Colonic mucosa (tissue), 4 donors: ENCODE measurements around the gene TPM2. TPM values are rescaled to one million over a fixed set of nuclear protein-coding genes. Genes with fewer than 3 reads are reported as not detected.

Experiments used
- DNase-seq: peaks from one replicate; pipeline ENCODE4 v3.0.0-alpha.2; 2020
- H3K27ac ChIP-seq: fragments of 200-600 bp; one replicate; pipeline ENCODE4 v1.8.0; 2021
- H3K27me3 ChIP-seq: fragments of 200-600 bp; one replicate; pipeline ENCODE4 v1.8.0; 2021
- H3K36me3 ChIP-seq: fragments of 200-600 bp; one replicate; pipeline ENCODE4 v1.8.0; 2021
- H3K4me1 ChIP-seq: fragments of 200-600 bp; one replicate; pipeline ENCODE4 v1.8.0; 2021; ENCODE audit warnings: mild to moderate bottlenecking
- H3K4me3 ChIP-seq: fragments of 200-600 bp; one replicate; pipeline ENCODE4 v1.8.0; 2021
- H3K9ac ChIP-seq, 2 donors: one replicate each; pipeline ENCODE4 v1.7.0; 2013; ENCODE audit warnings: control low read depth in 2 of 2, low read depth in 2 of 2, low read length in 2 of 2
- H3K9me3 ChIP-seq: fragments of 200-600 bp; one replicate; pipeline ENCODE4 v1.8.0; 2021
- CTCF ChIP-seq: fragments of 200-600 bp; IDR thresholded peaks from one replicate; pipeline ENCODE4 v1.8.0; 2022; ENCODE audit warnings: antibody characterized with exemption, mild to moderate bottlenecking
- intact Hi-C: fragments of 100-400 bp; cut with DNase I; formaldehyde crosslinking; loops from one replicate; pipeline ENCODE4 v1.14.1; 2022
- total RNA-seq, 2 donors: library from RNA; stranded (reverse); fragmentation: NEBNext Ultra II Directional in 1 of 2; extraction: Animal tissue kit (Norgen Biotek cat#: 25700) in 1 of 2; gene quantifications; one replicate each; pipeline ENCODE4 v1.2.1, GENCODE V29; 2021
- donor health status: healthy.
- donor health status: DM: no; HTN: no; CAD: no.
- donor health status: DM: no; HTN: no; CAD: no.

TPM2 gene
- total RNA-seq, 2 donors from 2014 or later: 29.8 to 321 TPM

GRCh38 chr9:35674025-35674361 is 15.7 kb downstream of the TPM2 start:
- no peak for TF ChIP-seq CTCF
- Histone ChIP-seq H3K4me3 (no peak overlapping the region), H3K27ac (no peak overlapping the region), H3K4me1 (peaks cover 9% of the 10 kb centered on the region), H3K9me3 (no peaks in the 10 kb centered on the region), H3K9ac (peak overlapping the region in 1 of 2 donors; percentile 34), H3K36me3 (no peaks in the 10 kb centered on the region), H3K27me3 (no peaks in the 10 kb centered on the region)
- no peak for DNase-seq
- intact Hi-C loops: no loop called here

- no peaks in the 10 kb centered on the region for H3K36me3 ChIP-seq
- H3K9me3 ChIP-seq: no peaks in the 10 kb centered on the region
- no peak for TF ChIP-seq CTCF
- H3K4me3 ChIP-seq: no peak within 1 kb of the TSS
- H3K27me3 ChIP-seq: no peaks in the 10 kb centered on the region
- peaks cover 9% of the 10 kb centered on the region for H3K4me1 ChIP-seq
- H3K9ac ChIP-seq: peak within 1 kb of the TSS in 1 of 2 donors; percentile 34
- peak; percentile 54 for DNase-seq
- no peak within 1 kb of the TSS for H3K27ac ChIP-seq
- intact Hi-C loops: no loop called here
Observed at GRCh38 chr9:35673132-35674024, 16.3 kb downstream of the TPM2 start, which contains the start of gene CA9. TSS of gene CA9 (plus strand) at chr9:35673928. CDS start at chr9:35673960, 32 bp downstream.

GRCh38 chr9:35669331-35670145 is 20.2 kb downstream of the TPM2 start:
- H3K27me3 ChIP-seq: no peaks in the 10 kb centered on the region
- DNase-seq: peak; percentile 94
- H3K9ac ChIP-seq: peak overlapping the region in 1 of 2 donors; percentile 16
- no peaks in the 10 kb centered on the region for H3K9me3 ChIP-seq
- no peak for TF ChIP-seq CTCF
- no peaks in the 10 kb centered on the region for H3K36me3 ChIP-seq
- intact Hi-C loops: no loop called here
- H3K4me1 ChIP-seq: no peaks in the 10 kb centered on the region
- H3K4me3 ChIP-seq: no peak overlapping the region
- H3K27ac ChIP-seq: peak overlapping the region; percentile 68

- Histone ChIP-seq H3K4me3 (no peak overlapping the region), H3K4me1 (peaks cover 4% of the 10 kb centered on the region), H3K36me3 (no peaks in the 10 kb centered on the region), H3K9me3 (no peaks in the 10 kb centered on the region), H3K27me3 (no peaks in the 10 kb centered on the region), H3K9ac (no peak overlapping the region), H3K27ac (no peak overlapping the region)
- intact Hi-C loops: no loop called here
- DNase-seq: no peak
- no peak for TF ChIP-seq CTCF
Observed at GRCh38 chr9:35667939-35668338, 21.8 kb downstream of the TPM2 start.

GRCh38 chr9:35666549-35666948 is 23.2 kb downstream of the TPM2 start:
- DNase-seq: no peak
- intact Hi-C loops: no loop called here
- no peak overlapping the region for H3K9ac ChIP-seq
- no peak overlapping the region for H3K4me3 ChIP-seq
- peaks cover 9% of the 10 kb centered on the region for H3K4me1 ChIP-seq
- no peak overlapping the region for H3K27ac ChIP-seq
- H3K9me3 ChIP-seq: no peaks in the 10 kb centered on the region
- no peaks in the 10 kb centered on the region for H3K27me3 ChIP-seq
- no peak for TF ChIP-seq CTCF
- H3K36me3 ChIP-seq: no peaks in the 10 kb centered on the region
